Peyer's patch (tissue), 4 donors: Measurements from ENCODE around the gene NFIX.

Source experiments
- CTCF ChIP-seq, 6 experiments: fragments of 450-650 bp in 4 of 6; fragments of 200-600 bp in 2 of 6; sonication (generic) in 1 of 6; IDR thresholded peaks; one replicate each; pipeline ENCODE4 v1.5.1; 2017 to 2019; ENCODE audit warnings: antibody characterized with exemption in 6 of 6, mild to moderate bottlenecking in 3 of 6, moderate library complexity in 1 of 6
- POLR2A ChIP-seq, 2 donors: fragments of 450-650 bp; IDR thresholded peaks; one replicate each; pipeline ENCODE4 v1.5.1; 2017; ENCODE audit warnings: antibody characterized with exemption in 2 of 2, mild to moderate bottlenecking in 2 of 2, moderate library complexity in 2 of 2

GRCh38 chr19:13055213-13056051 lies 60.2 kb downstream of the NFIX start:
- TF ChIP-seq CTCF (IDR thresholded peaks at IDR 0.05), result no peak
- no peak for TF ChIP-seq POLR2A (IDR thresholded peaks at IDR 0.05)
